ENCODE results near the gene BACE2. TPM values are rescaled to one million over a fixed set of nuclear protein-coding genes. Genes with fewer than 3 reads are reported as not detected.

Gene BACE2
- total RNA-seq, 3 donors from 2014 or later (not counting 1 experiment from before 2014, with no cell fraction given): 0.12 to 10.3 (median 0.29) TPM

- intact Hi-C loops (cut with micrococcal nuclease): no loop called here
- H3K9me3 ChIP-seq (ENCODE audit: control insufficient read depth, insufficient read depth, low read length): no peaks in the 10 kb centered on the region
- Mint-ChIP-seq H3K4me1 (no peaks in the 10 kb centered on the region), H3K27me3 (ENCODE audit: low read depth in 2 of 2) (peaks cover 0 to 4% of the 10 kb centered on the region in 2 donors), H3K36me3 (no peaks in the 10 kb centered on the region), H3K27ac (no peak overlapping the region), H3K4me3 (no peak overlapping the region), H3K9me3 (no peaks in the 10 kb centered on the region)
- H3K36me3 ChIP-seq (ENCODE audit: control insufficient read depth, insufficient read depth, low read length): no peaks in the 10 kb centered on the region
- H3K4me1 ChIP-seq (ENCODE audit: control insufficient read depth, insufficient read depth, low read length): peaks cover 16% of the 10 kb centered on the region
- DNase-seq (no peak), ATAC-seq (no peak)
- TF ChIP-seq CTCF (IDR thresholded peaks at IDR 0.05): no peak
- no peak overlapping the region for H3K27ac ChIP-seq (ENCODE audit: low read length)
- 79% methylated on average over 6 of the region's 6 CpGs for WGBS (ENCODE audit: insufficient coverage)
- no peak overlapping the region for H3K4me3 ChIP-seq (ENCODE audit: low read length)
- H3K27me3 ChIP-seq (ENCODE audit: control insufficient read depth, insufficient read depth, low read length): no peaks in the 10 kb centered on the region
Observed at GRCh38 chr21:41208376-41208763, 40.4 kb downstream of the BACE2 start.

DNA sequence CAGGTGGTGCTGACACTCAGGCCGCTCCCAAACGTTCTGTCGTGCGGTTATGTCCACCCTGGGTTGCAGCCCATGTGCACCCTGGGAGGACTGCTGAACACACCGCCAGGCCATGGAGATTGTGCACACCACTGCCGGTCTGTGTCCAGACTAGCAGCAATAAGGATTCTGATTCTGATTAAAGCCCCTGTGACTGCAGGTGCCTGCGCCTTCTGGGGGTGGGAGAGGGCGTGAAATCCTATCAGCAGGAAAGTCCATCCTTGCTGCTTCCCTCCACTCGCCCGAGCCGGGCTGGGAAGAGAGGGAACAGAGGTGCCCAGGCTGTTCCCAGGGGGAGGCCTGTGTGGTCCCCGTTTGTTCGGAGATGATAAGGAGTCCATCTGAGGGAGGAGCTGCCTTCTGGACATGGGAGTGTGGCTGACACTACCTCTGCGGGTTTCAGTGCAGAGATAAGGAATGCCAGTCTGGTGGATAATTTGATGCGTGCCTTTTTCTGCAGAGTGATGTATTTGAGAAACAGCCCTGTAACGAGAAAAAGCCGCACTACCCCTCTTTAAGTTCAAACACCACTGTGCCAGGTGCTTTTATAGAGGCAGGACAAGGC is 41.2 kb downstream of the BACE2 start:
- no peak for ATAC-seq
- Mint-ChIP-seq H3K27ac (no peak overlapping the region), H3K27me3 (ENCODE audit: low read depth in 2 of 2) (peaks cover 0 to 2% of the 10 kb centered on the region in 2 donors), H3K4me1 (no peaks in the 10 kb centered on the region), H3K36me3 (no peaks in the 10 kb centered on the region), H3K4me3 (no peak overlapping the region), H3K9me3 (no peaks in the 10 kb centered on the region)
- Histone ChIP-seq H3K9me3 (ENCODE audit: control insufficient read depth, insufficient read depth, low read length) (no peaks in the 10 kb centered on the region), H3K27me3 (ENCODE audit: control insufficient read depth, insufficient read depth, low read length) (no peaks in the 10 kb centered on the region), H3K36me3 (ENCODE audit: control insufficient read depth, insufficient read depth, low read length) (no peaks in the 10 kb centered on the region), H3K4me3 (ENCODE audit: low read length) (no peak overlapping the region), H3K27ac (ENCODE audit: low read length) (no peak overlapping the region), H3K4me1 (ENCODE audit: control insufficient read depth, insufficient read depth, low read length) (peaks cover 16% of the 10 kb centered on the region)
- 82% methylated on average over 17 of the region's 17 CpGs for WGBS (ENCODE audit: insufficient coverage)
- intact Hi-C loops (cut with micrococcal nuclease): no loop called here
- DNase-seq: no peak
- no peak for TF ChIP-seq CTCF (IDR thresholded peaks at IDR 0.05)

- Histone ChIP-seq H3K9me3 (ENCODE audit: control insufficient read depth, insufficient read depth, low read length) (no peaks in the 10 kb centered on the region), H3K27ac (ENCODE audit: low read length) (no peak overlapping the region), H3K4me1 (ENCODE audit: control insufficient read depth, insufficient read depth, low read length) (peaks cover 26% of the 10 kb centered on the region), H3K36me3 (ENCODE audit: control insufficient read depth, insufficient read depth, low read length) (no peaks in the 10 kb centered on the region), H3K4me3 (ENCODE audit: low read length) (no peak overlapping the region), H3K27me3 (ENCODE audit: control insufficient read depth, insufficient read depth, low read length) (no peaks in the 10 kb centered on the region)
- H3K27ac Mint-ChIP-seq: no peak overlapping the region
- no peak for TF ChIP-seq CTCF (IDR thresholded peaks at IDR 0.05)
- no peaks in the 10 kb centered on the region for H3K36me3 Mint-ChIP-seq
- WGBS (ENCODE audit: insufficient coverage): 95% methylated on average over 13 of the region's 14 CpGs
- no peaks in the 10 kb centered on the region for H3K9me3 Mint-ChIP-seq
- ATAC-seq: no peak
- no peak for DNase-seq
- peaks cover 10% of the 10 kb centered on the region in 2 donors for H3K27me3 Mint-ChIP-seq (ENCODE audit: low read depth in 2 of 2)
- intact Hi-C loops (cut with micrococcal nuclease): no loop called here
- peaks cover 2% of the 10 kb centered on the region in 2 donors for H3K4me1 Mint-ChIP-seq
- H3K4me3 Mint-ChIP-seq: no peak overlapping the region
Observed at GRCh38 chr21:41210426-41211059, 42.6 kb downstream of the BACE2 start.

Measured in natural killer cell (primary cell).